CD4-positive, alpha-beta T cell treated with Interleukin-15 for 4 hours (primary cell): ENCODE data around the gene SACM1L.
"Not testable (repeated sequence)": the region's sequence is repeated elsewhere in the genome, so short reads cannot be mapped to it uniquely, and the experiment has no call there.

Source experiments
- DNase-seq: peaks from one replicate; pipeline ENCODE4 v3.0.0-alpha.2; 2020; ENCODE audit warnings: low spot score

The SACM1L gene

GRCh38 chr3:45746165-45746776 is 57.1 kb downstream of the SACM1L start:
- DNase-seq = no peak

DNA sequence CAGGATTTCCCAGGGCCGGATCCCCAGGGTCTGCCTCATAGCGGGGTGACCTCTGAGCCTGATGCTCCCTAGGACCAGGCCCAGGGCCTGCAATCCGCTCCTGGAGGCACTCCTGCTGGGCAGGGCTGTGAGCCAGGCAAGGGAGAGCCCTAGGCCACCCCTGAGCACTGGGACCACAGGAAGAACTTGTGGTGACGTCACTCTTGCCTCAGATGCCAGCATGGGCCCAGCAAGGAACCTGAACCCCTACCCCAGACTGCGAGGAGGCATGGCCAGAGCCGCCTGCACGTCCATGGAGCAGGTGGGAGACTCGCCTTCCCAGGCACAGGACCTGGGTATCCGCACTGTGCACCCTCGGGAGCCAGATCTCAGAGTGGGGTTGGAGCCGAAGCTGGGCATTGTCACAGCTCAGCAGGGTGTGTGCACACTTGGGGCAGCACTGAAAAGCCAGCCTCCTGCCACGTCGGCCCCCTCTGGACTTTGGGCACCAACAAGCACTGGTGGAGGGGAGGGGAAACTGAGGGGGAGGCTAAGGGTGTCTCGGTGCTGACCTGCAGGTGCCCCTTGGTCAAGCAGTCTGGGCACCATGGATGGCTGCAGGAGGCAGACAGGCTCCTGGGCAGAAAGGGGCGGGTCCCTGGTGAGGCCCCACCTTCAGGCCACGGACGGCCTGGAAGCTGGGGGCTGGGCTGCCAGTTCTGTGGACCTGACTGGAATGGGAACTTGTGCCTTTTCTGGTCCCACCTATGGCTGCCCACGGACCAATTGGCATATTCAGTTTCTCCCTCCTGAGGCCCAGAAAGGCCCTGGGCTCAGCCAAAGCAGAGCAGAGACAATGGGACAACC is 57.8 kb downstream of the SACM1L start:
- no peak for DNase-seq

DNA sequence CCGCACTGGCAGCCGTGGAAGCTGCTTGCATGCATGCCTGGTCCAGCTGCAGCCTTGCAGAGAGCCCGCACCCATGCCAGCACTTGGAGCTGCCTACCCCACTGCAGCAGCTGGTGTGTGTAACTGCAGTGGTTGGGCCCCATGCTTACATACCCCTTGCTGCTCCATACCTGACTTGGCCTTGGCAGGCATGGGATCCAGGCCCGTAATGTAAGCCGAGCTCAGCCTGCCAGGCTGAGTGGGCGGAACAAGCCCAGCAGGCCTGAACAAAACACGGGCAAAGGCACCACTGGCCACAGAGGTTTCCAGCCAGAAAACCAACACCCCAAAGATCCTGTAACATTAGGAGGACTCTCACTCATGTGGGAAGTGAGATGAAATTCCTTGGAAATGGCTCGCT is 58.9 kb downstream of the SACM1L start:
- DNase-seq = no peak

DNA sequence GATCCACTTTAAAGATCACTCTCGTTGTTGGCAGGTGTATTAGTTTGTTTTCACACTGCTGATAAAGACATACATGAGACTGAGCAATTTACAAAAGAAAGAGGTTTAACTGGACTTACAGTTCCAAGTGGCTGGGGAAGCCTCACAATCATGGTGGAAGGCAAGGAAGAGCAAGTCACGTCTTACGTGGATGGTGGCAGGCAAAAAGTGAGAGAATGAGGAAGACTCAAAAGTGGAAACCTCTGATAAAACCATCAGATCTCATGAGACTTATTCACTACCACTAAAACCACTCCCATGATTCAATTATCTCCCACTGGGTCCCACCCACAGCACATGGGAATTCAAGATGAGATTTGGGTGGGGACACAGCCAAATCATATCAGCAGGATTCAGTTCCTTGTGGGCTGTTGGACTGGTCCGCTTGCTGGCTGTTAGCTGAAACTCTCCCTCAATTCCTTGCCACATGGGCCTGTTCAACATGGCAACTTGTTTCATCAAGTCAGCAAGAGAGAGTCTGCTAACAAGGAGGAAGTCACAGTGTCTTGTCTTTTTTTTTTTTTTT is 59.9 kb downstream of the SACM1L start:
- not testable (repeated sequence) for DNase-seq

DNA sequence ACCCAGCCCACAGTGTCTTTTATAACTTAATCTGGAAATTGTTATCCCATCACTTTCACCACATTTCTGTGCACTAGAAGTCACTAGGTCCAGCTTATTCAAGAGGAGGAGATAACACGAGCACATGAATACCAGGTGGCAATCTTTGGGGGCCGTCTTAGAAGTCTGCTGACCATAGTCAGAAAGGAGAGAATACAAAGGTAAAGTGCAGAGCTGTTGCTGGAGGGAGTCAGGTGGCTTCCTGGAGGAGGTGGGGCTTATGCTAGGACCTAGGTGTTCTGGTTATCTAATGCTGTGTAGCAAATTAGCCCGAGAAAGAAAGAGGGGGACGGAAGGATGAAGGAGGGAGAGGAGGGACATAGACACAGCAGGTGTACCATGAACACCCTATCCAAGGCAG is 60.7 kb downstream of the SACM1L start:
- no peak for DNase-seq

DNA sequence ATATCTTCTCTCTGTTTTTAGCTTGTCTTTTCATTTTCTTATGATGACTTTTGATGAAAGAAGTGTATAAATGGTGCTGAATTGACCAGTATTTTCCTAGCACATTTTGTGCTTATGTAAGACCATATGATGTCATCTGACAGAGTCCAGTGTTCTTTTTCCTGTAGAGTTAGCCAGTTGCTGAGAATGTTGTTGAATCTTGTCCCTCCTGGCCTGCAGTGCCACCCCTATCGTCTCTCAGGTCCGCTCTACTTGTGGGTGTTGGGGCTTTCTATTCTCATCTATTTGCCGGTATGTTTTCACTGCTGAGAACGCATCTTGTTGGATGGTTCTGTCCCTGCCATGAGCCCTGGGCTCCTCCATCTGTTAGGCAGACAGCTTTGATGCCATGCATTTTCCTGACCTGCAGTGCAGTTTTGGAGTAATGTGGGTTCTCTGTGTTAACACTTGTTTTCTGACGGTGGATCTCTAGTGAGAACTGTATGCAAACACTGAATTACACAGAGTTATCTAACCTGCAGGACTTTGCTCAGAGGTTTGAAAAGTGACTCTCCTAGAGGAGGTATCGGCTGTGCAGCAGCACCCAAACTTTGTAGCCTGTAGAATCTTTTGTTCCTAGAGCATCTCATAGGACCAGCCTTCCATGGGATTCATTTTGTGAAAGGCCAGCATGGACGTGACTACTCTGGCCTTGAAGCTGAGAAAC is 62.5 kb downstream of the SACM1L start:
- no peak for DNase-seq

DNA sequence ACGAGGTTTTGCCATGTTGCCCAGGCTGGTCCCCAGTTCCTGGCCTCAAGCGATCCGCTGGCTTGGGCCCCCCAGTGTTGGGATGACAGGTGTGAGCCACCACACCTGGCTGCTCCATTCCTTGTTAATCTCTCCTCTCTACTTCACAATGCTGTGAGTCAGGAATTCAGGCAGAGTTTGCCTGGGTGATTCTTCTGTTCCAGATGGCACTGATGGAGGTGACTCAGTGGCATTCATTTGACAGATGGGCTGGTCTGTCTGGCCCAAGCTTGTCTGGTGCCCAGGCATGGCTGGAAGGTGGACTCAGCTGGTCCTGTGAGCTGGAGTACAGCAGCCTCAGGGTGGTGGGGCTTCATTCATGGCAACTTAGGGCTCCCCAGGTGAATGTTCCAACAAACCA is 63.9 kb downstream of the SACM1L start:
- DNase-seq = no peak

DNA sequence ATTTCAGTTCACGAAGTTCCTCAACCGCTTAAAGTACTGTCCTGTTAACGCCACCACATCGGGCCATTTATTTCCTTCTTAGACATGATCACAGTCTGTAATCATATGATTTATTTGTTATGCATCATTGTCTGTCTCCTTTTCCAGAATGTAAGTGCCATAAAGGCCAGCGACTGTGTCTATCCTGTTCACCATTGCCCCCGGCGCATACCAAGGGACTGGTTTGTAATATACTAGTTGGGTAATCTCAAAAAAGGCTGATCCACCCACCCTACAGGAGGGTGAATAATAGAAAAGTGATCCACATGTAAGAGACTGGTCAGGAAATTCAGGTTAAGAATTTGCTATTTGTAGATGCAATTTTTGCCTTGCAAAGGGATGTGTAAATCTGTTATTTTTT is 65.3 kb downstream of the SACM1L start:
- no peak for DNase-seq

DNA sequence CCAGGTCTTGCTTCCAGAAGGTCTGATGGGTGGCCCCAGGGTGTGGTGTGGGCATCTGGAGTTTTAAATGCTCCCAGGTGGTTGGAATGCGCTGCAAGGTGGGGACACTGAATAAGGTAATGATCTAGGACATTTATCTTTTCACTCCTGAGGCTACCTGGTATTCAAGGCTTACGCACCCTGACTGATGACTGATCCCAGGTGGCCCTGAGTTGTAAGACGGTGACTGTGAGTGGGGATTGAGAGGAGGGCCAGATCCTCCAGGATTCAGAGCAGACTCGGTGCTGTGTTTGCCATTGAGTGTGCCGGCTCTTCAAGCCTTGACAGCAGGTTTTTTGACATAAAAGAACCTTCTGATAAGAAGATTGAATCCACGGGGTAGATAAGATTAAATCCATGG is 66.9 kb downstream of the SACM1L start:
- DNase-seq = no peak

DNA sequence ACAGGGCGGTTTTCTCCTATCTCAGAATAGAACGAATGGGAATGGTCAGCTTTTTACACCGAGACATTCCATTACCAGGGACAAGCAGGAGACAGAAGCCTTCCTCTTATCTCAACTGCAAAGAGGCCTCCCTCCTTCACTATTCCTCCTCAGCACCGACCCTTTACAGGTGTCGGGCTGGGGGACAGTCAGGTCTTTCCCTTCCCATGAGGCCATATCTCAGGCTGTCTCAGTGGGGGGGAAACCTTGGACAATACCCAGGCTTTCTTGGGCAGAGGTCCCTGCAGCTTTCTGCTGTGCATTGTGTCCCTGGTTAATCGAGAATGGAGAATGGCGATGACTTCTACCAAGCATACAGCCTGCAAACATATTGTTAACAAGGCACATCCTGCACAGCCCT is 67.9 kb downstream of the SACM1L start:
- not testable (repeated sequence) for DNase-seq

GRCh38 chr3:45758871-45759270 is 69.7 kb downstream of the SACM1L start:
- no peak for DNase-seq

DNA sequence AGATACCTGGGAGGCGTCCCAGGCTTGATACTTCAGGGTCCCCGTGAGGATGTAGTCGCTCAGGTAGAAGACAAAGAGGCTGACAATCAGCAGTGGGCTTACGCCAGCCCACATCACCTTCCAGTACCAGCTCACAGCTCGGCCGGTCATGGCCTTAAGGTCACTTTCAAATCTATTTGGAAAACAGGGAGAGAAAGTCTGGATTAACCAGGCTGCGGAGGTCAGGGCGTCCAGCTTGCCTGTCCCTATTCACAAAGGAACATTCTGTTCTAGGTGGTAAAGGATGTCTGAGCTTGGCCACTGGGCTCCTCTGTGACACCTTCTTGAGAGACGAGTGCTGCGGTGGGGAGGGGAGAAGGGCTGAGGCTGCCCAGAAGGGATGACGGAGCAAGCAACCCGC is 70.7 kb downstream of the SACM1L start:
- no peak for DNase-seq

GRCh38 chr3:45760878-45761711 is 71.9 kb downstream of the SACM1L start:
- DNase-seq = peak; percentile 42

GRCh38 chr3:45761831-45762230 is 72.6 kb downstream of the SACM1L start:
- DNase-seq = no peak

DNA sequence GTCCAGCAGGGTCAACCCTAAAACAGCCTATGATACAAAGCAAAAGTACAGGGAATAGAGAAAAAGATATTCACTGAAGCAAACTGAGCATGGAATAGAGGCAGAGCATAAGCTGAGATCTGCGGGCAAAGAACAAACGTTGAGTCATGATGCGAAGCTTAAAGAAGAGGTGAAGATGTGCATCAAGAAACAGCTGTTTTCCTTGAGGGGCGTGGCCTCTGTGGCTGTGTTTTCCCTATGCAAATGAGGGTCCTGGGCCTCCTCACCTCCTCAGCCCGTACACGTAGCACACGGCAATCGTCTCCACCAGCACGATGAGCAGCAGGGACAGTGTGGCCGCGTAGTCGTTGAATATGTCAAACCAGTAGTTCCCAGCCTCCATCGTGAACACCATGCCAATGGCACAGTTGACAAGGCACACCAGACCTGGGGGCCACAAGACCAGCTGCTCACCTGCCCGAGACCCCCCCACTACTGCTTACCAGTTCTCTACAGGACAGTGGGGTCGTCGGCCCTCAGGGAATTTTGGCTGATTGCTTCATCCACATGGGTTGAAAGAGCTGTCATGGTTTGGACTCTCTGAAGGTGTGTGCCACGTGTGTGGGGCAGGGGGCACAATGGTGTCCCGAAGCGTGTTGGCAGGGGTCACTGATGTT is 73.6 kb downstream of the SACM1L start:
- no peak for DNase-seq

- DNase-seq = no peak
Observed at GRCh38 chr3:45763303-45763675, 74.1 kb downstream of the SACM1L start.

DNA sequence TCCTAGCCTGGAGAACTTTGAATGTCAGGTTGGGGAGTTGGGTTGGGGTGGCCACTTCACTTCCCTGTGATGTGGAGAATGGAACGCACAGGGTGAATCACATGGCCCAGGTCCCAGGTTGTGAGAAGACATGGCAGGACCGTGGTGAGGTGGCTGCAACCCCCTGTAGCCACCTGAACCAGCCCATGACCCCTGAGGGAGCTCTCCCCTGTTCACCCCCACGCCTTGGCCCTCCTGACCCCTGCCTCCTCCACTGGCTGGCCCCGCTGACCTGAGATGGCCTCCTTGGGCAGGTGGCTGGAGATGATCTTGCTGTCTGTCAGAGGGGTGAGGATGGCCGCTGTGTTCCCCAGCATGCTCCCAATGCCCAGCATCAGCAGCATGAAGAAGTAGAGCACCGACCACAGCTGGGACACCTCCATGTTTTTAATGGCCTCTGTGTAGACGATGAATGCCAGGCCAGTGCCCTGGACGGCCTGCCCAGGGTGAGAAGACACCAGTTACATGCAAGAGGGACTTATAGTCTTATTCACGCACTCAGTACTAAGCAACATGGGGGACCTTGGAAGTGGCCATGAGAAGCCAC is 76.2 kb downstream of the SACM1L start:
- DNase-seq = no peak

GRCh38 chr3:45765958-45766357 is 76.8 kb downstream of the SACM1L start:
- DNase-seq = no peak

DNA sequence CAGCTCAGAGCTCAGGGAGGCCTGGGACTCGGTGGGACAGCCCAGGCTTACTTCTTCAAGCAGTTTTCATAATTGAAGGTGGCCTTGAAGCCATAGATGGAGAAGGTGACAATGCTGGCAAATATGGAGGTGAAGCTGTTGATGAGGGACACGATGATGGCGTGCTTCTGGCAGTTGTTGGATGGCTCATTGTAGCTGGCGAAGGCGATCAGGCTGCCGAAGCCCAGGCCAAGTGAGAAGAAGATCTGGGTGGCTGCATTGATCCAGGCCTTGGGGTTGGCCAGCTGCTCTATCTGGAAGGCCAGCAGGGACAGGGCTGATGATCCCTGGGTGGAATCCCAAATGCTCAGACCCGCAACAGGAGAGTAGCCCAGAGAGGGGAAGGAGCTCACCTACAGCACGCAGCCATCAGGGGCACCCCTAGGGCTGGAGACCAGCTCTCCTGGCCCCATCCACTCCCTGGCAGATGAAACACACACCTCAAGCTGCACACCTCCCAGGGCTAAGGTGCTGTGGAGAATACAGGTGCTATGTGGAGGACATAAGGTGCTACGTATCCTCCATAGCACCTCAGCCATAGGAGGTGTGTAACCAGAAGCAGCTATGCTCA is 82.1 kb downstream of the SACM1L start:
- no peak for DNase-seq

GRCh38 chr3:45771831-45772230 is 82.6 kb downstream of the SACM1L start:
- DNase-seq = no peak
